A549 (cell line): Measurements from ENCODE around the gene PRR18. TPM values are rescaled to one million over a fixed set of nuclear protein-coding genes. Genes with fewer than 3 reads are reported as not detected.
"Not testable (repeated sequence)": the region's sequence is repeated elsewhere in the genome, so short reads cannot be mapped to it uniquely, and the experiment has no call there.

Experiments used
- ATAC-seq, 2 experiments: fragments of 200-7000 bp in 1 of 2; fragments of >200 bp in 1 of 2; cut with Nextera tagmentation in 1 of 2; cut with Tn5 transposase in 1 of 2; 3 replicates each; pipeline versions ENCODE4 v1.8.0 to v1.9.1; 2018 to 2020; ENCODE audit warnings: mild to moderate bottlenecking in 1 of 2, moderate library complexity in 1 of 2
- CTCF ChIA-PET: fragments of 300-600 bp; sonication (Branson Sonifier 250); formaldehyde crosslinking; extraction: SDS; loops from one replicate; lab custom pipeline; 2021; ENCODE audit warnings: antibody characterized with exemption, inconsistent platforms; lab: Yijun Ruan, JAX
- POLR2A ChIA-PET: fragments of 350-600 bp; formaldehyde crosslinking; extraction: SDS; loops from one replicate; lab custom pipeline; 2021; ENCODE audit warnings: antibody characterized with exemption, inconsistent platforms; lab: Yijun Ruan, JAX
- DNase-seq, 2 experiments: peaks; one replicate each; pipeline versions ENCODE4 v3.0.0 to v3.0.0-alpha.2; 2011 to 2016; ENCODE audit warnings: low read depth in 1 of 2, low spot score in 1 of 2
- FAIRE-seq: peaks from 2 replicates; lab custom pipeline; 2011; peaks lifted over from hg19 to GRCh38; lab: Jason Lieb, UNC
- H3K27ac ChIP-seq, 2 experiments: fragments of >200 bp; sonication (Bioruptor Twin); formaldehyde crosslinking; 3 replicates each; pipeline ENCODE4 v1.5.1; 2016 to 2017
- H3K4me1 ChIP-seq: fragments of >200 bp; sonication (Bioruptor Twin); formaldehyde crosslinking; 3 replicates; pipeline ENCODE4 v1.6.1; 2016
- H3K4me2 ChIP-seq: fragments of >200 bp; sonication (Bioruptor Twin); formaldehyde crosslinking; 3 replicates; pipeline ENCODE4 v1.6.1; 2016
- H3K4me3 ChIP-seq: fragments of >200 bp; sonication (Bioruptor Twin); formaldehyde crosslinking; 3 replicates; pipeline ENCODE4 v1.5.1; 2016
- H3K9me3 ChIP-seq: fragments of >200 bp; sonication (Bioruptor Twin); formaldehyde crosslinking; 3 replicates; pipeline ENCODE4 v1.6.1; 2016
- ATOH8 ChIP-seq: fragments of 250-450 bp; sonication (Bioruptor Pico); IDR thresholded peaks from 2 replicates; pipeline ENCODE4 v1.5.0; 2020; ENCODE audit warnings: low read depth, mild to moderate bottlenecking, moderate library complexity
- BHLHE40 ChIP-seq: IDR thresholded peaks from 2 replicates; pipeline ENCODE4 v1.6.1; 2012; ENCODE audit warnings: low read depth, low read length, inconsistent platforms
- ELK1 ChIP-seq: fragments of 150-350 bp; IDR thresholded peaks from 2 replicates; pipeline ENCODE4 v1.6.1; 2014; ENCODE audit warnings: low read depth, mild to moderate bottlenecking, low read length
- FOSB ChIP-seq: fragments of 250-450 bp; sonication (Bioruptor Pico); IDR thresholded peaks from 2 replicates; pipeline ENCODE4 v1.5.0; 2020; ENCODE audit warnings: mild to moderate bottlenecking, moderate library complexity
- JUN ChIP-seq, 2 experiments: fragments of >200 bp; sonication (Bioruptor Twin); formaldehyde crosslinking; IDR thresholded peaks; 2 replicates in 1 of 2; 3 replicates in 1 of 2; pipeline ENCODE4 v1.6.1; 2016 to 2017
- JUNB ChIP-seq: fragments of >200 bp; sonication (Bioruptor Twin); formaldehyde crosslinking; IDR thresholded peaks from 2 replicates; pipeline ENCODE4 v1.6.1; 2016
- MAFK ChIP-seq: fragments of 450-650 bp; IDR thresholded peaks from 2 replicates; pipeline ENCODE4 v1.6.1; 2014; ENCODE audit not compliant: partially characterized antibody
- NFE2L2 ChIP-seq: fragments of 150-350 bp; conservative IDR thresholded peaks from 2 replicates; pipeline ENCODE4 v1.6.1; 2014; ENCODE audit warnings: low read length
- NPAS2 ChIP-seq: fragments of 250-450 bp; sonication (Bioruptor Pico); IDR thresholded peaks from 2 replicates; pipeline ENCODE4 v1.8.0; 2022; ENCODE audit warnings: mild to moderate bottlenecking, moderate library complexity, borderline replicate concordance
- NR3C1 ChIP-seq: fragments of >200 bp; sonication (Bioruptor Twin); formaldehyde crosslinking; IDR thresholded peaks from 3 replicates; pipeline ENCODE4 v1.6.1; 2017
- PBX3 ChIP-seq: IDR thresholded peaks from 2 replicates; pipeline ENCODE4 v1.6.1; 2012
- POLR2AphosphoS2 ChIP-seq: conservative IDR thresholded peaks from 2 replicates; pipeline ENCODE4 v1.6.1; 2012; ENCODE audit warnings: low read length, improper control_type of control experiment, inconsistent platforms
- RAD21 ChIP-seq, 2 experiments: fragments of >200 bp in 1 of 2; sonication (Bioruptor Twin) in 1 of 2; formaldehyde crosslinking in 1 of 2; IDR thresholded peaks in 1 of 2; conservative IDR thresholded peaks in 1 of 2; 2 replicates in 1 of 2; 3 replicates in 1 of 2; pipeline ENCODE4 v1.6.1; 2012 to 2018; ENCODE audit warnings: inconsistent platforms in 1 of 2
- RNF2 ChIP-seq: fragments of 200-600 bp; sonication (generic); IDR thresholded peaks from 2 replicates; pipeline ENCODE4 v1.6.1; 2016; ENCODE audit warnings: low read depth, mild to moderate bottlenecking, antibody characterized with exemption, moderate library complexity, borderline replicate concordance
- USF2 ChIP-seq: fragments of 450-650 bp; IDR thresholded peaks from 2 replicates; pipeline ENCODE4 v1.6.1; 2014; ENCODE audit warnings: antibody characterized with exemption
- ZC3H11A ChIP-seq: fragments of 450-650 bp; IDR thresholded peaks from 2 replicates; pipeline ENCODE4 v1.6.1; 2014; ENCODE audit warnings: antibody characterized with exemption, mild to moderate bottlenecking
- WGBS: methylation state at CpG from one replicate; pipeline ENCODE4 v1.1.6; 2017; ENCODE audit errors: missing lambda C conversion rate; 5-methylcytosine and 5-hydroxymethylcytosine counted together
- polyA plus RNA-seq, 4 experiments: library from polyadenylated mRNA; depleted of rRNA in 3 of 4; stranded (reverse); fragments of >200 nt; fragmentation: RNase III in 1 of 4; extraction: RNeasy Plus Mini Kit Qiagen cat#74134 plus additional on column Dnase treatment in 1 of 4; gene quantifications; 2 replicates in 3 of 4; 3 replicates in 1 of 4; pipeline ENCODE4 v1.2.3, GENCODE V29; 2011 to 2017

Gene PRR18
- polyA plus RNA-seq, 2 of the 4 experiments (the other 2 are of a cell fraction), result 0.08 to 0.13 TPM

GRCh38 chr6:166346449-166346848 is 38.3 kb upstream of the PRR18 start:
- CTCF ChIA-PET, result no interaction called here
- TF ChIP-seq BHLHE40 (no peak), ELK1 (no peak), NFE2L2 (no peak), NR3C1 (no peak), MAFK (no peak), ZC3H11A (no peak), FOSB (CRISPR knock-in tag) (no peak), PBX3 (no peak), ATOH8 (CRISPR knock-in tag) (no peak)
- TF ChIP-seq, all 56 proteins: peak for 0
- FAIRE-seq, result no peak

GRCh38 chr6:166345672-166346071 is 37.5 kb upstream of the PRR18 start:
- H3K4me2 ChIP-seq, POLR2A ChIA-PET, FAIRE-seq, H3K27ac ChIP-seq, H3K4me3 ChIP-seq, H3K9me3 ChIP-seq, CTCF ChIA-PET, ATAC-seq, DNase-seq: not testable (repeated sequence)
- WGBS, result 55% methylated on average over 9 of the region's 9 CpGs
- peaks cover 12% of the 10 kb centered on the region; the same call in 2 of the 3 replicates for H3K4me1 ChIP-seq

More at GRCh38 chr6:166346449-166346848, 38.3 kb upstream of the PRR18 start:
- no peak for DNase-seq
- no peak overlapping the region for H3K27ac ChIP-seq
- no peak overlapping the region for H3K4me2 ChIP-seq
- H3K4me3 ChIP-seq, result no peak overlapping the region
- peaks cover 5% of the 10 kb centered on the region; the same call in 2 of the 3 replicates for H3K4me1 ChIP-seq
- H3K9me3 ChIP-seq, result 0 out of 3 replicates have a peak, but pooled peaks cover 5% of the 10 kb centered on the region
- 64% methylated on average over 3 of the region's 3 CpGs for WGBS
- no peak for ATAC-seq
- POLR2A ChIA-PET, result no interaction called here

GRCh38 chr6:166344921-166345320 is 36.7 kb upstream of the PRR18 start:
- FAIRE-seq, H3K4me3 ChIP-seq, DNase-seq, CTCF ChIA-PET, ATAC-seq, POLR2A ChIA-PET, H3K27ac ChIP-seq, H3K4me2 ChIP-seq, H3K9me3 ChIP-seq: not testable (repeated sequence)
- WGBS, result 83% methylated on average over 2 of the region's 2 CpGs
- H3K4me1 ChIP-seq, result peaks cover 12% of the 10 kb centered on the region; the same call in 2 of the 3 replicates

- TF ChIP-seq RNF2, result no peak
- TF ChIP-seq NPAS2 (CRISPR knock-in tag), result no peak
- TF ChIP-seq JUNB, result no peak
- TF ChIP-seq USF2, result no peak
- TF ChIP-seq JUN (IDR thresholded peaks at IDR 0.05), result no peak
- TF ChIP-seq RAD21 (conservative IDR thresholded peaks at IDR 0.05 in 1 of 2, IDR thresholded peaks at IDR 0.05 in 1 of 2), result no peak
- TF ChIP-seq POLR2AphosphoS2, result no peak
- Histone ChIP-seq H3K4me3 (no peak overlapping the region), H3K9me3 (no peaks in the 10 kb centered on the region), H3K27ac (no peak overlapping the region), H3K4me2 (no peak overlapping the region), H3K4me1 (peaks cover 12% of the 10 kb centered on the region; the same call in 2 of the 3 replicates)
- FAIRE-seq (no peak), ATAC-seq (no peak), DNase-seq (no peak)
- ChIA-PET CTCF (no interaction called here), POLR2A (no interaction called here)
- WGBS, result 92% methylated on average over 8 of the region's 8 CpGs
These were observed 36.0 kb upstream of the PRR18 start for GRCh38 chr6:166344240-166344639.
